Measurements from ENCODE around the gene MTF2.

DNA sequence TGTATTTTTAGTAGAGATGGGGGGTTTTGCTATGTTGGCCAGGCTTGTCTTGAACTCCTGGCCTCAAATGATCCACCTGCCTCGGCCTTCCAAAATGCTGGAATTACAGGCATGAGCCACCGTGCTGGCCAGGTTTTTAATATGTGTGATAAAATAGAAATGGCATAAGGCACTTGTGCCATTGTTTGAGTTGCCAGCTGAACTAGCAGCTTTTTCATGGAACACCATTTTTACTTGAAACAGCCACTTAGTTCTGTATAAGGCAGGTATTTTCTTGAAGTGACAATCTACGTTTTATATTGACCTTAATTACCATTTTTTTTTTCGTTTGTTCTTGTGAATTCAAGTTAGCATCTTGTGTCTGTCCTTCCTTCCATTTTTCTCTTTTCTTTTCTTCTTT, 28.3 kb downstream of the MTF2 start:
- TF ChIP-seq, protein P1, sequence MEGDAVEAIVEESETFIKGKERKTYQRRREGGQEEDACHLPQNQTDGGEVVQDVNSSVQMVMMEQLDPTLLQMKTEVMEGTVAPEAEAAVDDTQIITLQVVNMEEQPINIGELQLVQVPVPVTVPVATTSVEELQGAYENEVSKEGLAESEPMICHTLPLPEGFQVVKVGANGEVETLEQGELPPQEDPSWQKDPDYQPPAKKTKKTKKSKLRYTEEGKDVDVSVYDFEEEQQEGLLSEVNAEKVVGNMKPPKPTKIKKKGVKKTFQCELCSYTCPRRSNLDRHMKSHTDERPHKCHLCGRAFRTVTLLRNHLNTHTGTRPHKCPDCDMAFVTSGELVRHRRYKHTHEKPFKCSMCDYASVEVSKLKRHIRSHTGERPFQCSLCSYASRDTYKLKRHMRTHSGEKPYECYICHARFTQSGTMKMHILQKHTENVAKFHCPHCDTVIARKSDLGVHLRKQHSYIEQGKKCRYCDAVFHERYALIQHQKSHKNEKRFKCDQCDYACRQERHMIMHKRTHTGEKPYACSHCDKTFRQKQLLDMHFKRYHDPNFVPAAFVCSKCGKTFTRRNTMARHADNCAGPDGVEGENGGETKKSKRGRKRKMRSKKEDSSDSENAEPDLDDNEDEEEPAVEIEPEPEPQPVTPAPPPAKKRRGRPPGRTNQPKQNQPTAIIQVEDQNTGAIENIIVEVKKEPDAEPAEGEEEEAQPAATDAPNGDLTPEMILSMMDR (IDR thresholded peaks at IDR 0.05), result no peak
- no peak for TF ChIP-seq EP300 (IDR thresholded peaks at IDR 0.05)
- TF ChIP-seq POLR2A (IDR thresholded peaks at IDR 0.05), result no peak

All from ovary (tissue), 3 donors.